Lower lobe of right lung (tissue), 2 donors: ENCODE results near the gene PARVA. TPM values are rescaled to one million over a fixed set of nuclear protein-coding genes. Genes with fewer than 3 reads are reported as not detected.
A peak's percentile ranks its signal among the peaks of the same experiment; 100 is the strongest.

ENCODE experiments used
- ATAC-seq, 2 donors: fragments of 200-7000 bp; cut with Tn5 transposase; one replicate each; pipeline ENCODE4 v1.9.1; 2020 to 2022; ENCODE audit warnings: mild to moderate bottlenecking in 2 of 2, moderate library complexity in 2 of 2
- DNase-seq: peaks from one replicate; pipeline ENCODE4 v3.0.0-alpha.2; 2020
- H3K27ac ChIP-seq: fragments of 200-600 bp; one replicate; pipeline ENCODE4 v1.8.0; 2022
- H3K27me3 ChIP-seq: fragments of 200-600 bp; one replicate; pipeline ENCODE4 v1.8.0; 2022; ENCODE audit warnings: low read depth
- H3K36me3 ChIP-seq: fragments of 200-600 bp; one replicate; pipeline ENCODE4 v1.8.0; 2022; ENCODE audit warnings: mild to moderate bottlenecking
- H3K4me1 ChIP-seq: fragments of 200-600 bp; one replicate; pipeline ENCODE4 v1.8.0; 2022
- H3K4me3 ChIP-seq: fragments of 200-600 bp; one replicate; pipeline ENCODE4 v1.8.0; 2022; ENCODE audit warnings: mild to moderate bottlenecking
- H3K9me3 ChIP-seq: fragments of 200-600 bp; one replicate; pipeline ENCODE4 v1.8.0; 2022
- CTCF ChIP-seq: fragments of 200-600 bp; IDR thresholded peaks from one replicate; pipeline ENCODE4 v1.8.0; 2022; ENCODE audit warnings: antibody characterized with exemption, mild to moderate bottlenecking
- intact Hi-C: fragments of 100-400 bp; cut with DNase I; formaldehyde crosslinking; loops from one replicate; pipeline ENCODE4 v1.11.0; 2022
- total RNA-seq: library from RNA; stranded (reverse); fragmentation: NEBNext Ultra II Directional; extraction: Animal tissue kit (Norgen Biotek cat#: 25700); gene quantifications from one replicate; pipeline ENCODE4 v1.2.1, GENCODE V29; 2021
- donor health status: DM: no; HTN: yes; CAD: no; lungs with severe emphysema.

The PARVA gene
- total RNA-seq, 1 donor from 2014 or later: 58.3 TPM

- H3K9me3 ChIP-seq: no peaks in the 10 kb centered on the region
These were observed 168.8 kb downstream of the PARVA start for GRCh38 chr11:12546122-12546521.

GRCh38 chr11:12546660-12547059, 169.3 kb downstream of the PARVA start:
- no peaks in the 10 kb centered on the region for H3K36me3 ChIP-seq
- H3K27me3 ChIP-seq: no peaks in the 10 kb centered on the region
- H3K4me1 ChIP-seq: peaks cover 9% of the 10 kb centered on the region
- ATAC-seq: no peak
- H3K4me3 ChIP-seq: no peak overlapping the region
- no peaks in the 10 kb centered on the region for H3K9me3 ChIP-seq
- no peak for TF ChIP-seq CTCF
- DNase-seq: no peak
- intact Hi-C loops: no loop called here
- no peak overlapping the region for H3K27ac ChIP-seq

More at GRCh38 chr11:12546122-12546521, 168.8 kb downstream of the PARVA start:
- ATAC-seq (no peak), DNase-seq (no peak)
- TF ChIP-seq CTCF: no peak
- Histone ChIP-seq H3K4me1 (peaks cover 14% of the 10 kb centered on the region), H3K36me3 (no peaks in the 10 kb centered on the region), H3K27me3 (no peaks in the 10 kb centered on the region), H3K4me3 (no peak overlapping the region), H3K27ac (no peak overlapping the region)
- intact Hi-C loops: no loop called here

GRCh38 chr11:12547953-12548650, 170.7 kb downstream of the PARVA start:
- Histone ChIP-seq H3K9me3 (no peaks in the 10 kb centered on the region), H3K4me3 (no peak overlapping the region), H3K27me3 (no peaks in the 10 kb centered on the region), H3K36me3 (no peaks in the 10 kb centered on the region), H3K27ac (no peak overlapping the region), H3K4me1 (peaks cover 6% of the 10 kb centered on the region)
- ATAC-seq (no peak), DNase-seq (no peak)
- no peak for TF ChIP-seq CTCF
- intact Hi-C loops: no loop called here

GRCh38 chr11:12552692-12553091, 175.3 kb downstream of the PARVA start:
- ATAC-seq (peak in 1 of 2 donors; percentile 69), DNase-seq (no peak)
- Histone ChIP-seq H3K4me1 (peaks cover 13% of the 10 kb centered on the region), H3K27ac (no peak overlapping the region), H3K36me3 (no peaks in the 10 kb centered on the region), H3K9me3 (no peaks in the 10 kb centered on the region), H3K4me3 (no peak overlapping the region), H3K27me3 (no peaks in the 10 kb centered on the region)
- TF ChIP-seq CTCF: no peak
- intact Hi-C loops: no loop called here

- no peaks in the 10 kb centered on the region for H3K27me3 ChIP-seq
- intact Hi-C loops: no loop called here
- no peaks in the 10 kb centered on the region for H3K9me3 ChIP-seq
- DNase-seq (no peak), ATAC-seq (no peak)
- no peak overlapping the region for H3K4me3 ChIP-seq
- H3K4me1 ChIP-seq: peaks cover 13% of the 10 kb centered on the region
- H3K27ac ChIP-seq: no peak overlapping the region
- no peaks in the 10 kb centered on the region for H3K36me3 ChIP-seq
- TF ChIP-seq CTCF: no peak
These were observed 176.8 kb downstream of the PARVA start for GRCh38 chr11:12554122-12554521.
